GM12865 (cell line): Measurements from ENCODE around the gene HEATR5B.

Experiments used
- DNase-seq: peaks from one replicate; pipeline ENCODE4 v3.0.0; 2010; ENCODE audit warnings: low read depth
- H3K4me3 ChIP-seq: 2 replicates; pipeline ENCODE4 v1.5.1; 2011; ENCODE audit warnings: mild to moderate bottlenecking, low read depth, low read length, control low read depth
- CTCF ChIP-seq: IDR thresholded peaks from 2 replicates; pipeline ENCODE4 v1.5.1; 2011; ENCODE audit warnings: low read length, control low read depth, low read depth, inconsistent platforms; ENCODE audit not compliant: insufficient read depth; ENCODE audit errors: missing control alignments

The HEATR5B gene

GRCh38 chr2:36964496-36965058 is 119.6 kb downstream of the HEATR5B start:
- TF ChIP-seq CTCF: no peak
- peak overlapping the region; percentile 74 for H3K4me3 ChIP-seq
- DNase-seq: no peak

- DNase-seq: no peak
- no peak for TF ChIP-seq CTCF
- H3K4me3 ChIP-seq: no peak overlapping the region
Measured at GRCh38 chr2:36963734-36964133, 120.4 kb downstream of the HEATR5B start.

GRCh38 chr2:36963106-36963505 is 121.1 kb downstream of the HEATR5B start:
- TF ChIP-seq CTCF: no peak
- no peak overlapping the region for H3K4me3 ChIP-seq
- no peak for DNase-seq

- no peak overlapping the region for H3K4me3 ChIP-seq
Measured at GRCh38 chr2:36960773-36961172, 123.4 kb downstream of the HEATR5B start.

GRCh38 chr2:36960005-36960675 is 124.0 kb downstream of the HEATR5B start:
- no peak overlapping the region for H3K4me3 ChIP-seq
- DNase-seq: no peak
- TF ChIP-seq CTCF: no peak

More at GRCh38 chr2:36960773-36961172, 123.4 kb downstream of the HEATR5B start:
- TF ChIP-seq CTCF: no peak
- DNase-seq: no peak

GRCh38 chr2:36954977-36955607 is 129.1 kb downstream of the HEATR5B start:
- DNase-seq: no peak
- H3K4me3 ChIP-seq: no peak overlapping the region
- TF ChIP-seq CTCF: no peak
